BJ (cell line): ENCODE data around the gene AHRR. TPM values are rescaled to one million over a fixed set of nuclear protein-coding genes. Genes with fewer than 3 reads are reported as not detected.

ENCODE experiments used
- CTCF ChIA-PET: fragments of 350-600 bp; formaldehyde crosslinking; extraction: SDS; loops from one replicate; lab custom pipeline; 2021; ENCODE audit warnings: antibody characterized with exemption, inconsistent platforms; lab: Yijun Ruan, JAX
- POLR2A ChIA-PET: fragments of 300-600 bp; sonication (Branson Sonifier 250); formaldehyde crosslinking; extraction: SDS; loops from one replicate; lab custom pipeline; 2021; ENCODE audit warnings: antibody characterized with exemption; lab: Charles Lee
- DNase-seq: peaks from one replicate; pipeline ENCODE4 v3.0.0-alpha.2; 2011; ENCODE audit warnings: low read depth
- H3K27me3 ChIP-seq: 2 replicates; pipeline ENCODE4 v1.6.0; 2011; ENCODE audit warnings: low read length; ENCODE audit not compliant: control insufficient read depth, insufficient read depth
- H3K36me3 ChIP-seq: 2 replicates; pipeline ENCODE4 v1.5.1; 2011; ENCODE audit warnings: low read length; ENCODE audit not compliant: control insufficient read depth, insufficient read depth
- H3K4me3 ChIP-seq: 2 replicates; pipeline ENCODE4 v1.5.1; 2011; ENCODE audit warnings: low read depth, mild to moderate bottlenecking, control low read depth, low read length
- polyA plus RNA-seq: library from polyadenylated mRNA; depleted of rRNA; stranded (reverse); fragments of >200 nt; gene quantifications from 2 replicates; pipeline ENCODE4 v1.2.3, GENCODE V29; 2011
- TF ChIP-seq, protein P1 (sequence below): IDR thresholded peaks from 2 replicates; pipeline ENCODE4 v1.5.1; 2011; ENCODE audit warnings: low read depth, mild to moderate bottlenecking, control low read depth, inconsistent platforms, low read length, moderate library complexity; ENCODE audit not compliant: insufficient read depth

AHRR gene
- polyA plus RNA-seq, 1 experiment: 36.4 TPM

DNA sequence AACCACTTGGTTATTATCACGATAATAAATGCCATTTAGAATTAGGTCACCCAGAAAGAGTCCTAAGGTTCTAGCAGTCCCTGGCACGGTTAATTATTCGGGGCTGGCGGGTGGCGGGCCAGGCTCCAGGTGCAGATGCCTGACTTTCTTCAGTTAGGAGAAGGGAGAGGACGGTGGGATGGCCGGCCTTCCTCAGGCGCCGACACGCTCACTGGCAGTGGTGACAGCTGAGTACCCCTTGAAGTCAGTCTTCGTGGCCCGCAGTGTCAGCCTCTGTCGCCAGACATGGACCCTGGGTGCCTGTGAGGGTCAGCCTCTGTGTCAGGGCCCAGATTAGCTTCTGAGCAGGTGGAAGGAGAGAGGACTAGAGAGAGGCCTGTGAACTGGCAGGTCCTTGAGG, 100.4 kb downstream of the AHRR start:
- CTCF ChIA-PET: no interaction called here
- DNase-seq: no peak

GRCh38 chr5:422323-423232, 101.1 kb downstream of the AHRR start:
- peaks cover 25% of the 10 kb centered on the region for H3K36me3 ChIP-seq
- no peak for DNase-seq
- CTCF ChIA-PET: interaction anchor here (0.8 to 1.1 kb wide), 2 partner anchors 8 to 95 kb away, joined by 3 to 4 read pairs; no protein-coding TSS in a partner anchor
- no peak overlapping the region for H3K4me3 ChIP-seq
- H3K27me3 ChIP-seq: no peaks in the 10 kb centered on the region
- POLR2A ChIA-PET: no interaction called here
- TF ChIP-seq, protein P1, sequence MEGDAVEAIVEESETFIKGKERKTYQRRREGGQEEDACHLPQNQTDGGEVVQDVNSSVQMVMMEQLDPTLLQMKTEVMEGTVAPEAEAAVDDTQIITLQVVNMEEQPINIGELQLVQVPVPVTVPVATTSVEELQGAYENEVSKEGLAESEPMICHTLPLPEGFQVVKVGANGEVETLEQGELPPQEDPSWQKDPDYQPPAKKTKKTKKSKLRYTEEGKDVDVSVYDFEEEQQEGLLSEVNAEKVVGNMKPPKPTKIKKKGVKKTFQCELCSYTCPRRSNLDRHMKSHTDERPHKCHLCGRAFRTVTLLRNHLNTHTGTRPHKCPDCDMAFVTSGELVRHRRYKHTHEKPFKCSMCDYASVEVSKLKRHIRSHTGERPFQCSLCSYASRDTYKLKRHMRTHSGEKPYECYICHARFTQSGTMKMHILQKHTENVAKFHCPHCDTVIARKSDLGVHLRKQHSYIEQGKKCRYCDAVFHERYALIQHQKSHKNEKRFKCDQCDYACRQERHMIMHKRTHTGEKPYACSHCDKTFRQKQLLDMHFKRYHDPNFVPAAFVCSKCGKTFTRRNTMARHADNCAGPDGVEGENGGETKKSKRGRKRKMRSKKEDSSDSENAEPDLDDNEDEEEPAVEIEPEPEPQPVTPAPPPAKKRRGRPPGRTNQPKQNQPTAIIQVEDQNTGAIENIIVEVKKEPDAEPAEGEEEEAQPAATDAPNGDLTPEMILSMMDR: no peak

More for the DNA sequence above, 100.4 kb downstream of the AHRR start:
- POLR2A ChIA-PET: no interaction called here
- H3K36me3 ChIP-seq: peaks cover 23% of the 10 kb centered on the region
- TF ChIP-seq, protein P1: no peak
- H3K4me3 ChIP-seq: no peak overlapping the region
- no peaks in the 10 kb centered on the region for H3K27me3 ChIP-seq

DNA sequence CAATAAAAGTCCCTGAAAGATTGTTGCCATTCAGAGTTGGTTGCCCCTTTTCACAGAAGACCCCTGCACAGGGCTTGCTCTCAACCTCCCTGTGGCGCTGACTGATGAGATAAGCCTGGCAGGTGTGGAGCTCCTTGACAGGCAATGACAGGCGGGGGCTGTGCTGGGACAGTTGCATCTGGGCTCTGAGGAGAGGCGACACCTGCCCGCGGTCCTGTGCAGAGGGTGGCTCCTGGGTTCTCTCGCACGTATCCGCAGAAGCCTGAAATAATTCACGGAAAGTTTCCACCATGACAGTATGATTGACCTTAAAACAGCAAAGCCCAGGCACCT, 101.7 kb downstream of the AHRR start:
- H3K4me3 ChIP-seq: no peak overlapping the region
- ChIA-PET CTCF (interaction anchor here (0.8 to 1.1 kb wide), 2 partner anchors 9 to 95 kb away, joined by 3 to 4 read pairs; no protein-coding TSS in a partner anchor), POLR2A (no interaction called here)
- TF ChIP-seq, protein P1: no peak
- DNase-seq: no peak
- no peaks in the 10 kb centered on the region for H3K27me3 ChIP-seq
- H3K36me3 ChIP-seq: peaks cover 27% of the 10 kb centered on the region

DNA sequence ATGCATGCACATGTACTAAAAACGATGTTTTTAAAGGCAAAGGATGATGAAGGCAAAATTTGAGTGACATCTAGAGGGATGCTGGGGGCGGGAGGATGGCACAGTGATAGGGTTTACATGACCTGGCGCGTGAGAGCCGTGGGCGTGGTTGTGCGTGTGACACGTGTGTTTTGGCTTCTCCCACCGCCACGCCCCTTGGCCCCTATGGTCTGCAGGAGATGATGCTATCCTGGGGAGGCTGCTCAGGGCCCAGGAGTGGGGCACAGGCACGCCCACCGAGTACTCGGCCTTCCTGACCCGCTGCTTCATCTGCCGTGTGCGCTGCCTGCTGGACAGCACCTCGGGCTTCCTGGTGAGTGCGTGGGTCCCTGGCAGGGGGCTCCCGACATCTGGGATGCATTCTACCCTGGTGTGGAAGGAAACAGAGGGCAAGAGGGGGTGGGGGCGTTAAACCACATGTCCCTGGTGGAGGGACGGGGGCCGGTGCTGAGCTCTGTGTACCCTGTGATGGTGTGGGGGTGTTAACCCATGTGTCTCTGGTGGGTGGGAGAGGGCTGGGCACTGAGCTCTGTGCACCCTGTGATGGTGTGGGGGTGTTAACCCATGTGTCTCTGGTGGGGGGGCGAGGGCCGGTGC, 102.2 kb downstream of the AHRR start:
- TF ChIP-seq, protein P1: no peak
- ChIA-PET POLR2A (no interaction called here), CTCF (interaction anchor here (1.1 to 1.4 kb wide), 3 partner anchors 9 to 20 kb away, joined by 4 to 7 read pairs (median 6); no protein-coding TSS in a partner anchor)
- DNase-seq: no peak
- Histone ChIP-seq H3K4me3 (no peak overlapping the region), H3K27me3 (no peaks in the 10 kb centered on the region), H3K36me3 (peaks cover 29% of the 10 kb centered on the region)

DNA sequence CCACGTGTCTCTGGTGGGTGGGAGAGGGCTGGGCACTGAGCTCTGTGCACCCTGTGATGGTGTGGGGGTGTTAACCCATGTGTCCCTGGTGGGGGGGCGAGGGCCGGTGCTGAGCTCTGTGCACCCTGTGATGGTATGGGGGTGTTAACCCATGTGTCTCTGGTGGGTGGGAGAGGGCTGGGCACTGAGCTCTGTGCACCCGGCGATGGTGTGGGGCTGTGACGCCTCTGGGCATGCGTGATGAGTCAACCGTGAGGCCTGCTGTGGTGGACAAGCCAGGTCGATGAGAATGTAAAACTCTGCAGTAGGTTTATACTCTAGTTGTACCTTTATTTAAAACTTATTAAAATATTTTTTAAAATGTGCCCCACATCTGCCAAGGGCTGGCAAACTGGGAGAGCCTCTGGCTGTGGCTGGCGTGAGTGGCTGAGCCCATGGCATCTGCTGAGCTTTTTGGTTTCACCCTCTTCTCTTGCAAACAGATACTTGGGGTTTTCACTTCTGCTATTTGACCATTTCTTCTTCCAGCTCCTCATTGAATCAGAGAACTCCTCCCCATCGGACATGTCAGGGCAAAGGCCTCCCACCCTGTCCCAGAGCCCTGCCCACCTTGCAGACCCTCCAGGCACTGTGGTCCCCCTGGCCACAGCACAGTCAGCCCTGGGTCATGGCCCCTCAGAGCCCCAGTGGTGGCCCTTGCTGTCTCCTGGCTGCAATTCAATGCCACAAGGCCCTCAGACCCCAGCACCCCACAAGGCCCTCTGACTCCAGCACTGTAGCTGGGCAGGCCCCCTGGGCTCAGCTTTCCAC, 103.0 kb downstream of the AHRR start:
- TF ChIP-seq, protein P1: no peak
- CTCF ChIA-PET: interaction anchor here (0.9 to 1.4 kb wide), 3 partner anchors 9 to 31 kb away, joined by 3 to 7 read pairs (median 6); no protein-coding TSS in a partner anchor
- no peak for DNase-seq
- peaks cover 33% of the 10 kb centered on the region for H3K36me3 ChIP-seq
- no peaks in the 10 kb centered on the region for H3K27me3 ChIP-seq
- no peak overlapping the region for H3K4me3 ChIP-seq
- POLR2A ChIA-PET: no interaction called here
